HG02571 (cell line): ENCODE results near the gene OR2W3.

Experiments used
- ATAC-seq: cut with Tn5 transposase; IDR thresholded peaks from one replicate; pipeline ENCODE4 v1.9.1; 2021; ENCODE audit warnings: mild to moderate bottlenecking, moderate library complexity; ENCODE audit not compliant: unreplicated experiment

The OR2W3 gene

GRCh38 chr1:247895163-247895637 is at the start of gene OR2W3:
Gene OR2W3 (plus strand): TSS chr1:247895587. CDS start chr1:247895587, 0 bp downstream.
- no peak for ATAC-seq

GRCh38 chr1:247845693-247846017 is 49.7 kb upstream of the OR2W3 start:
- ATAC-seq = no peak

DNA sequence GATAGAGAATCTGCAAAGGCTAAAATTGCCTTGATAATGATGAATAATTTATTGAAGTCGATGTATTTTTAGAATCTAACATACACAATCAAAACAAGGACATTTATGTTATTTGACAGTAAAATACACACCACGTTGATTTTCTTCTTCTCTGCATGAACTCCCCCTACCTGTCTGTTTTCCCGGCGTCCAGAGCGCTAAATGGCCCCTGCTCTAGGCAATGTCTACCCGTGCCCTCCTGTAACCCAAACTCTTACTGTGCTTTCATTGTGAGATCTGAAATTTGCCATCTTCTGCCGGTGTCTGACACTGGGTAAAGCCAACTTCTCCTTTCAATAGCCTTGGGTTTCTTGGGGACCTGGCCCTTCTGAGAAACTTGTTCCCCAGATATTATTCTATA is 47.0 kb upstream of the OR2W3 start:
- ATAC-seq = no peak

DNA sequence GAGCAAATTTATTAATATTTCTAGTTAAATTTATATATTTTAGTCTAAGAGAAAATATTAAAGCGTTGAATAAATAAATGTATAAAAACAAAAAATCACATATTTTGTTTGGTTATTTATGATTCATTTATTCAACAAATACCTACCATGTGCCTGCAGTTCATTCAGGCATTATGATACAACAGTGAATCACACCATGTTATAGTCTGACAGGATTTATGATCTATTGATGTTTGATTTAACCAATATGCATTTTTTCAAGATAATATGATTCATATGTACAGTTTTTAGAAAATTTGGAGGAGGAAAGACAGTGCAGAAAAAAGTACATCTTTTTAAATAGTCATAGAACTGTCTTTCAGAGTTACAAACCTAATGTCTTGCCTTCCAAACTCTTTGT is 45.8 kb upstream of the OR2W3 start:
- no peak for ATAC-seq

DNA sequence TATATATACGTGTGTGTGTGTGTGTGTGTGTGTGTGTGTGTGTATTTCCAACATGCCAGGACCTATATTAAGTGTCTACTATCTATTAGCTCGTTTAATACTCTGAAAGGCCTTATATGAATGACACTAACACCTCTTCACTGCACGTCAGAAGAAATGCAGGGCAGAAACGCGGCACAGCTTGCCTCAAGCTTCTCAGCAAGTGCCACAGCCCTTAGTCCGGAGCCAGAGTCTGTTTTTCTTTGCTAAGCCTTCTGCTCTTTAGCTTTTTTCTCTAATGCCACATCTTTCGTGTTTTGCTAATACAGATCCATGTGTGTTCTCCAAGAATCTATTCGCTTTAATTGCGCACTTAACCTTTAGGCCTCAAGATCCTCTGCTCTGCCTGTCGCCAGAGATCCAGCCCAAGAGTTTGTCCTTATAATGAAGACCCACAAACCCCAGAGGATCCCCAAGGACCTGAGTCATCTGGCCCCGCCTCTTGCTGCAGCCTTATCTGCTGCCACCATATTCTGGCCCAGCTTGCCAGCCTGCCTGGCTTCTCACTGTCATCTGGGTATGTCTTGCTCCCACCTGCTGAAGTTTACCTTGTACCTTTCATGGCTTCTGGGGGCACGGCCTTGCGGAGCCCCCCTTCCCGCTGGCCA is 40.4 kb upstream of the OR2W3 start:
- ATAC-seq = no peak

DNA sequence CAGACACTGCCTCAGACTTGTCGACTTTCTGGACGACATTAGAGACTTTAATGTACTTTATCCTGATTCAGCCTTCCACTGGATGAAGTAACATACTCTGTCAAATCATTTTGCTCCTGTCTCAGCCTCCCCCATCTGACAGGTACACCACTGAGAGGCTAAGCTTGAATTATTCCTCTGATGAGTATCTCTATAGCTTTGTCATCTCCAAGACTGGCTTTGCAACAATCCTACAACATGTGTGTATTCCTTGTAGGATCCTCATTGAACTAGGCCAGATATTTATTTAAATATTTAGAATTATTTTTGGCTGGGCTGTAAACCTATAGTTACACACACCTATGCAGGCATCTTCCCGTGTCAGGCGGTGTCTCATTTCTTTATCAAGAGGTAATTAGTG is 39.5 kb upstream of the OR2W3 start:
- no peak for ATAC-seq

- ATAC-seq = no peak
These were observed 38.1 kb upstream of the OR2W3 start, which contains the start of gene TRIM58 for GRCh38 chr1:247857069-247857984. Gene TRIM58 (plus strand): TSS chr1:247857187. CDS start chr1:247857247, 60 bp downstream.

DNA sequence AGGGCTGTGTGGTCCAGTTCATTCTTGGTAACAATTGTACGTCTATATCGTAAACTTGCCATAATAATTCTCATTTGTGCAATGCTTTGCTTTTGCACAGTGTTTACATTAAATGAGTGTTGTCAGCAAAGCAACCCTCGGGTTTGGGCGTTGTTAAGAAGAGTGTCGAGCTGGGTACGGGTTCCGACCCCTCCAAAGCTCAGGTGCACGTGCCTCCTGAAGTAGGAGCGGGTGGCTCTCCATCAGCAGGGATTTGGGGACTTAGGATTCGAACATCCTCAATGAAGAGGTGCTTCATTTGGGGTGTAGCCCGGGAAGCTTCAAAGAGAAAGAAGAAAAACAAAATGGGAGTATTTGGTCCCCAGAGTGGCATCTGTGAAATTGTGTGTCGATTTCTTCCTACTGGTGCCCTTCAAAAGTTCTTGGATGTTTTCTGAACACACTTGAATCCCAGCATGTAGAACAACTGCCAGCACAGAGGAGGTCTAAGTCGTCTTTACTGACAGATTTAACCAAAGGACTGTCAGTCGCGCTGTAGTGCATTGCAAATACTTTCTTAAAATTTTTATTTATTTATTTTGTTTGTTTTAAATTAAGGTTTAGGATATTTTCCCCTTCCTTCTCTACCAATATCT is 37.3 kb upstream of the OR2W3 start:
- ATAC-seq = no peak

DNA sequence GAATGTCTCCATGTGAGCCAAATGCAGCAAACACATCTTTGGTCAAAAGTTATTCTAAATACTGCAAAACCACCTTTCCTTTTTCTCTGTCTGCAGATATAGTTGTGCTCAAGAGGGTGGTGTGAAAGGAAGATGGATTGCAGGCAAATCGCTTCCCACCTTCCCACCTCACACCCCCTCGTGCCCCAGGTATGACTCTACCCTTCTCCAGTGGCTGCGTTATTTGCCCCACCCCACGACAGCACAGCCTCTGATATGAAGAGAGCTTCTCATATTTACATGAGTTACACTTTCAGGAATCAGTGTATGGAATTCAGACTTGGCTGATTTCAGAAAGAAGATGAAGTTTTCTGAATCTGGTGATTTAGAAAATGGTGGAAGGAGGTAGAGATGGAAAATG is 32.6 kb upstream of the OR2W3 start:
- no peak for ATAC-seq

DNA sequence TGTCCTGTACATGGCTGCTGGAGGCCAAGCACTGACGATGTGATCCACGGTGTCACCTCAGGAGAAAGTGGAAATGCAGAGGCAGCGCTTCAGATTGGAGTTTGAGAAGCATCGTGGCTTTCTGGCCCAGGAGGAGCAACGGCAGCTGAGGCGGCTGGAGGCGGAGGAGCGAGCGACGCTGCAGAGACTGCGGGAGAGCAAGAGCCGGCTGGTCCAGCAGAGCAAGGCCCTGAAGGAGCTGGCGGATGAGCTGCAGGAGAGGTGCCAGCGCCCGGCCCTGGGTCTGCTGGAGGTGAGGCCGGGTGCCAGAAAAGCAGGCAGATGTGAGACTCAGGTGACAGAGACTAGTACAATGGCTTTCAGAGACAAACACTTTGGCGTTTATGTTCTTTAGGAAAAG is 30.7 kb upstream of the OR2W3 start:
- no peak for ATAC-seq

DNA sequence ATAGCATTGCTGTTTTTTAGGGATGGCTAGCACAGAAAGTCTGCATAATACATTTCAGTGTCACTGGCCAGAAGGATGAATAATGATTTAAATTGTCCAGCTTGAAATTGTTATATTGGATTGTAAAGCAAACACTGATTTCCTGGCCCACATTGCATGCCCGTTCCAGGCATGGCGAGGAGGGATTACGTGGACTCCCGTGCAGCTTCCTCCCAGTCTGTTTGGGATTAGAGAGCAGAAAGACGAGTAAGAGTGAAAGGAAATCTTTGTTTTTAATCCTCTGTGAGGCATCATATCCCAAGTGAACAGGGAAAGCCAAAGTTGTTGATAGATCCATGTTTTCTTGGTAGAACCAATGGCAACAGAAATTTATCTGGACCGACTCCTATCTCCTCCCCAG is 30.0 kb upstream of the OR2W3 start:
- ATAC-seq = no peak

GRCh38 chr1:247883346-247883745 is 12.0 kb upstream of the OR2W3 start:
- ATAC-seq = no peak

- no peak for ATAC-seq
These were observed 10.5 kb upstream of the OR2W3 start for GRCh38 chr1:247884797-247885413.

DNA sequence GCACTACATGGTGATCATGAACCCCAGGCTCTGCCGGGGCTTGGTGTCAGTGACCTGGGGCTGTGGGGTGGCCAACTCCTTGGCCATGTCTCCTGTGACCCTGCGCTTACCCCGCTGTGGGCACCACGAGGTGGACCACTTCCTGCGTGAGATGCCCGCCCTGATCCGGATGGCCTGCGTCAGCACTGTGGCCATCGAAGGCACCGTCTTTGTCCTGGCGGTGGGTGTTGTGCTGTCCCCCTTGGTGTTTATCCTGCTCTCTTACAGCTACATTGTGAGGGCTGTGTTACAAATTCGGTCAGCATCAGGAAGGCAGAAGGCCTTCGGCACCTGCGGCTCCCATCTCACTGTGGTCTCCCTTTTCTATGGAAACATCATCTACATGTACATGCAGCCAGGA is 589 bp downstream of the OR2W3 start:
- ATAC-seq = no peak

DNA sequence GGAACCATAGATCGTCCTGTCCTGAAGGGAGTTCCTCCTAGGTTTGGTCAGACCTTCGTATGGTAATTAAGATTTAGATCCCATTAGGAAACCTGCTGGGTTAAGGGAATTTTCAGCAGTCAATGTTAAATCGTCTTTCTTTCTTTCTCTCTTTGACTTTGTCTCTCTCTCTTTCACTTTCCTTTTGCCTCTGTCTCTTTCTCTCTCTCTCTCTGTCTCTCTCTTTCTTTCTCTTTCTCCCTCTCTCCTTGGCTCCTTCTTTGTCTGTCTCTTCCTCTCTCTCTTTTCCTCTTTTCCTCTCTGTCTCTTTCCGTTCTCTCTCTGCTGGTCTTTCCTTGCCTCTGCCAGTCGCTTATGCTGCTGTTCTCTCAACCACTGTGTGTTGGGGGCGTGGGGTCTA is 8.7 kb downstream of the OR2W3 start:
- ATAC-seq = no peak

- no peak for ATAC-seq
These were observed 9.8 kb downstream of the OR2W3 start for GRCh38 chr1:247905181-247905580.

DNA sequence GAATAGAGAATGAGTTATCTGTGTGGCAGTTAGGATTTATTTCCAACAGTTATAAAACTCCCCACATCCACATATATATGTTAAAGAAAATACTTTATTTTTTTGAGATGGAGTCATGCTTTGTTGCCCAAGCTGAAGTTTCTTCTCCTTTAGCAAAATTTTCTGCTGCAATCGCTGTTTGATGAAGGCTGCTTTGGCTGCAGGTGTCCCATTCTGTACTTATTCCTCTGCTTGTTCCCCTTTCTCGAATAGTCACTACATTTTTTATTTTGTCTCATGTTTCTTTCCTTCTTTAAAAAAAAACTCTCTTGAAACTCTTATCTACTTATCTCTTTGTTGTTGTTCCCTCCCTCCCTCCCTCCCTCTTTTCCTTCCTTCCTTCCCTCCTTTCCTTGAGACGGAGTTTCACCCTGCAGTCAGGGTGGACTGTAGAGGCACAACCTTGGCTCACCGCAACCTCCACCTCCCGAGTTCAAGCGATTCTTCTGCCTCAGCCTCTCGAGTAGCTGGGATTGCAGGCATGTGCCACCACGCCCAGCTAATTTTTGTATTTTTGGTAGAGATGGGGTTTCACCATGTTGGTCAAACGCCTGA is 10.6 kb downstream of the OR2W3 start:
- no peak for ATAC-seq

GRCh38 chr1:247906504-247907047 is 11.2 kb downstream of the OR2W3 start:
- no peak for ATAC-seq

- no peak for ATAC-seq
These were observed 13.4 kb downstream of the OR2W3 start for GRCh38 chr1:247908766-247909165.

DNA sequence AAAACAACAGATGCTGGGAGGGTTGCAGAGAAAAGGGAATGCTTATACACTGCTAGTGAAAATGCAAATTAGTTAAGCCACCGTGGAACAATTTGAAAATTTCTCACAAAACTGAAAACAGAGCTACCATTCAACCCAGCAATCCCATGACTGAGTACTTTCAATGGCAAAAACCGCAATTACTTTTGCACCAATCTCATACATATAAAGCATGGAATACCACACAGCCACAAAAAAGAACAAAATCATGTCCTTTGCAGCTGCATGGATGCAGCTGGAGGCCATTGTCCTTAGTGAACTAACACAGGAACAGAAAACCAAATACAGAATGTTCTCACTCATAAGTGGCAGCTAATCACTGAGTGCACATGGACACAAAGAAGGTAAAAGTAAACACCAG is 18.4 kb downstream of the OR2W3 start:
- no peak for ATAC-seq
